GM23248 (cell line): ENCODE results near the gene TMED9.

Experiments used
- EZH2 ChIP-seq: fragments of 200-600 bp; sonication (generic); IDR thresholded peaks from 2 replicates; pipeline ENCODE4 v1.6.1; 2018; ENCODE audit warnings: antibody characterized with exemption, mild to moderate bottlenecking; ENCODE audit not compliant: insufficient read depth, poor library complexity, severe bottlenecking
- EZH2phosphoT487 ChIP-seq: fragments of 200-600 bp; sonication (generic); IDR thresholded peaks from 2 replicates; pipeline ENCODE4 v1.6.1; 2018; ENCODE audit warnings: antibody characterized with exemption, moderate library complexity, mild to moderate bottlenecking, low read depth; ENCODE audit not compliant: insufficient read depth

DNA sequence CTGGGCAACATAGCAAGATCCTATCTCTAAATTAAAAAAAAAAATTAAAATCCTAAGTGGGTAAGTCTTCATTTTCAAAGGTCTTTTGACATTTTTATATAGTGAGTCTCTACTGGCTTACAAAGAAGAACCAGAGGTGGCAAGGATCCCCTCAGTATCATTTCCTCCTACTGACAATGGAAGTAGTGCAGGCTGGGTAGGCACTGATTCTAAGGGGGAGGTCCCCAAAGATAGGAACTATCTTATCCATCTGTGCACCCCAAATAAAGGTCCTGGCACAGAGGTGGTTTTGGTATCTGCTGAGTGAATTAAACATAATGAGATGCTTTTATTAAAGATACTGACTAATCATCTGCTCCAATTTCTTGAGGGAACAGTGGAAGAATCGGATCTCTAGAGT, 41.9 kb upstream of the TMED9 start:
- TF ChIP-seq EZH2phosphoT487 (no peak), EZH2 (no peak)
